LNCaP clone FGC (cell line): ENCODE measurements around the gene LAPTM4A.

Source experiments
- DNase-seq: peaks from one replicate; pipeline ENCODE4 v3.0.0-alpha.2; 2011; ENCODE audit warnings: low read depth
- H3K4me3 ChIP-seq: 2 replicates; pipeline ENCODE4 v1.5.1; 2011; ENCODE audit warnings: mild to moderate bottlenecking, low read depth, low read length, control low read depth
- TF ChIP-seq, protein P1 (sequence below): IDR thresholded peaks from 2 replicates; pipeline ENCODE4 v1.5.1; 2012; ENCODE audit warnings: mild to moderate bottlenecking; ENCODE audit not compliant: control insufficient read depth, insufficient read depth; ENCODE audit errors: extremely low read depth

LAPTM4A gene

DNA sequence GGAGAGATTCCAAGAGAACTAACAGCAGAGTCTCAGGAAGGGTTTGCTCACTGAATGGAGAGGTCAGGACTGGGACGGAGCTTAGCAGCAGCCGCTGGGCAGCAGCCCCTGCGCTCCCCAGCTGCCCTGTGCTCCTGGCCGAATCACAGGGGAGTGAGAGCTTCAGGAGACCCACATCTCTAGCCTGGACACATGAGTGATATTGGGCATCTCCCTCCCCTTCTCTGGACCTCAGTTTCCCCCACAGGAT lies 39.5 kb downstream of the LAPTM4A start:
- TF ChIP-seq, protein P1, sequence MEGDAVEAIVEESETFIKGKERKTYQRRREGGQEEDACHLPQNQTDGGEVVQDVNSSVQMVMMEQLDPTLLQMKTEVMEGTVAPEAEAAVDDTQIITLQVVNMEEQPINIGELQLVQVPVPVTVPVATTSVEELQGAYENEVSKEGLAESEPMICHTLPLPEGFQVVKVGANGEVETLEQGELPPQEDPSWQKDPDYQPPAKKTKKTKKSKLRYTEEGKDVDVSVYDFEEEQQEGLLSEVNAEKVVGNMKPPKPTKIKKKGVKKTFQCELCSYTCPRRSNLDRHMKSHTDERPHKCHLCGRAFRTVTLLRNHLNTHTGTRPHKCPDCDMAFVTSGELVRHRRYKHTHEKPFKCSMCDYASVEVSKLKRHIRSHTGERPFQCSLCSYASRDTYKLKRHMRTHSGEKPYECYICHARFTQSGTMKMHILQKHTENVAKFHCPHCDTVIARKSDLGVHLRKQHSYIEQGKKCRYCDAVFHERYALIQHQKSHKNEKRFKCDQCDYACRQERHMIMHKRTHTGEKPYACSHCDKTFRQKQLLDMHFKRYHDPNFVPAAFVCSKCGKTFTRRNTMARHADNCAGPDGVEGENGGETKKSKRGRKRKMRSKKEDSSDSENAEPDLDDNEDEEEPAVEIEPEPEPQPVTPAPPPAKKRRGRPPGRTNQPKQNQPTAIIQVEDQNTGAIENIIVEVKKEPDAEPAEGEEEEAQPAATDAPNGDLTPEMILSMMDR: no peak
- H3K4me3 ChIP-seq: peak overlapping the region; percentile 32; the same call in 1 of the 2 replicates
- no peak for DNase-seq

DNA sequence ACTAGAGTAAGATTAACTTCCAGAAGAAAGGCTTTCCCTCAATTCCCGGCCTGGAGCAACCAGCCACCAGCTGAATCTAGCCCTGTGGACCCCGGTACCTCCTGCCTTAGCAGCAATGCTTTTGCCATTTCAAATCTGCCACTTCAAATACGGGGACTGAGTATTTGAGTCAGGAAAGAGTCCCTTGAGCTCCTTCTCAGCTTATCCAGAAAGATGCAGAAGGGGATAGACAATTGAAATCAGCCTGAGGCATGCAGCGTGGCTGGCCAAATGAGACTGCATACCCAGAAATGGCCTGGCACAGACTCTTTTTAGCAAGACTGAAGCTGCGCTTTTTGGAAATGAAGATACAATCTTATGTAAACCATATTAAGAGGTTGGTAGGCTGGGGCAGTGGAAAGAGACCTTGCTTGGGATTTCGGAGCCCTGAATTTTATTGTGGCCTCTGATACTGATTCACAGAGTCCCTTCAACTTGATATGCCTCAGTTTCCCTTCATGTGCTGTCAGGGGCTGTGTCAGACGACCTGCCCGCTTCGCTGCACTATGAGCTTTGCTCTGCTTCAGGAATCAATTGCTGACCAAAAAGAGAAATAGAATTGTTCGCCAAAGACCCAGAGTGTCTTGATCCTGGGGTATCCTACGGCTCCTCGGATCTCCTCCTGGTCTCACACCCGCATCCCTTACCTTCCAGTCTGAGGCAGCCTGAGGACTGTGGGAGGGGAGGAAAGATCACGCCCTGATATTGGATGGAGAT lies 40.0 kb downstream of the LAPTM4A start:
- no peak for DNase-seq
- TF ChIP-seq, protein P1: no peak
- no peak overlapping the region for H3K4me3 ChIP-seq

DNA sequence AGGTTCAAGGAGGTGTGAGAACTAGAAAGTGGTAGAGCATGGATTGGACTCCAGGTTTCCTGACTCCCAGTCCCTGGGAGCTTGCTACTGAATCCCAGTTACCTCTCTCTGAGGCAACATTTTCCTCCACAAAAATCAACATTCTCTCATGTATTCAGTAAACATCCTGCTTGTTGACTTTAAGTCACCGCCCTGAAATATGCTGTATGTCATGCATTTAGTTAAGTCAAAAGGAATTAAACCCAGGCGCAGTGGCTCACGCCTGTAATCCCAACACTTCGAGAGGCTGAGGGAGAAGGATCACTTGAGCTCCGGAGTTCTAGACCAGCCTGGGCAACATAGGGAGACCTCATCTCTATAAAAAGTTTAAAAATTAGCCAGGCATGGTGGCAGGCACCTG lies 42.7 kb downstream of the LAPTM4A start:
- TF ChIP-seq, protein P1: no peak
- peak; percentile 40 for DNase-seq
- H3K4me3 ChIP-seq: no peak overlapping the region

DNA sequence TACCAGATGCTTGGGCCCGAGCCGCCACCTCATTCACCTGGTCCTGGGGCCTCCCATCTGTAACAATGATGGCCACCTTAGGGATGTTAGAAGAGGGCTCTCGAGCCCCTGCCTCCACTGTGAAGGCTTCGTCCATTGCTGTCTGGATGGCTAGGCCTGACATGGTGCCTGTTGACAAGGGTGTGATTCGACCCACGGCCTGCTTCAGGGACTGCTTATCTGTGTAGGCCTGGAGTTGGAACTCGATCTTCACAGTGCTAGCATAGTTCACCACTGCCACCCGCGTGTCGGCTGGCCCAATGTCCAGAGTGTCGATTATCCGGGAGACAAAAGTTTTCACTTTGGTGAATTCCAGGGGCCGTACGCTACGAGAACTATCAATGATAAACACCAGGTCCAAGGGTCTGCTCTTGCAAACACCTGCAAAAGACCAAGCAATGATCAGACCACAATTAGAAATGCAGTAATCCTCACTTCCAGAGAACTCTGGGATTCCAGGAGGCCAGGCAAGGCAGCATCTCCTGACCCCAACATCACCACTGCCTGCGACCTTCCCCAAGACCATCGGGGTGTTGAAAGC lies 45.4 kb downstream of the LAPTM4A start:
- DNase-seq: no peak
- TF ChIP-seq, protein P1: no peak
- H3K4me3 ChIP-seq: no peak overlapping the region

DNA sequence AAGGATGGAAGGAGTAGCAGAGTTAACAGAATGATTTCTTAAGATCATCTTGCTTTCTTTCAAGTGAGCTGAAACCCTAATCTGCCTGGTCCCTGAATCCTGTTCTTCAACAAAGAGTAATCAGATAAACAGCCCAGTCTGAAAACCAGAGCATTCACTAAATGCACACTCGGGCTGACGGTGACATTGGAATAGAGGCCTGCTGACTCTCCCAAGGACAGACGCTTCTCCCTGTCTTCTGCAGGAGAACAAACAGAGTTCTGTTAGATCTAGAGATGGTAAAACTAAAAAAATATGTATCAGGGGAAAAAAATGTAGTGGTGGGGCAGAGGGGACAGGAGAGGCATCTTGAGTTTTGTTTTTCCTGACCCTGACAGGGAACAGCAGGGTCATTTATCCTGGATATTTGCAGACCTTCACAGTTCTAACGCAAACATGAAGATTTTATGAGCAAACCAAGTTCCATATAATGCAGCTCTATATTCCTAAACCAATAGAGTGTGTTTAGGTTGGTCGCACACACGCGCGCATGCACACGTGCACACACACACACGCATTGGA lies 46.3 kb downstream of the LAPTM4A start:
- no peak for DNase-seq
- H3K4me3 ChIP-seq: no peak overlapping the region
- TF ChIP-seq, protein P1: no peak

DNA sequence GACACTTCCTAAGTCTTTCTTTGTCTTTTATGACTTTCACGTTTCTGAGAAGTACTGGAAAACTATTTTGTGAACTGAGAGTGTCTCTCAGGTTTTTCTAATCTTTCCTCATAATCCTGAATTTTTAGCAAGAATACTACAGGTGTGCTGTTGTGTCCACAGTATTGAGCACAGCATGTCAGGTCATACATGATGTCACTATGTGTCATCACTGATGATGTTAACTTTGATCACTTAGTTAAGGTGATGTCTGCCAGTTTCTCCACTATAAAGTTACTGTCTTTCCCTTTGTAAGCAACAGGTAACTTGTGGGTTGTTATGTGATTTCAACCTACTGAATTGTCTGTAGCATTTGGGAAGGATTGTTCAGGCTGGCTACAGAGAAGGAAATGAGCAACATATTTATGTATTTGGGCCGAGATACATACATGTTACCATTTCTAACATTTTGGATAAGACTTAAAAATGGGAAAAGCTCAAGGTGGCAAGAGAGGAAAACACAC lies 50.0 kb downstream of the LAPTM4A start:
- no peak overlapping the region for H3K4me3 ChIP-seq
- TF ChIP-seq, protein P1: no peak
- no peak for DNase-seq
